ENCODE measurements around the gene DNAH2. TPM values are rescaled to one million over a fixed set of nuclear protein-coding genes. Genes with fewer than 3 reads are reported as not detected.

DNAH2 gene
- total RNA-seq, 1 experiment from 2014 or later: 2.0 TPM

- BruUV-seq (replicated peaks): no TSS peak
- Histone ChIP-seq H3K36me3 (ENCODE audit: control insufficient read depth in 1 of 2, insufficient read depth in 2 of 2, low read length in 2 of 2) (no peaks in the 10 kb centered on the region), H3K4me3 (replicated peaks in 1 of 2; ENCODE audit: low read depth in 1 of 2, low read length in 2 of 2) (no peak overlapping the region), H3K27ac (ENCODE audit: low read depth, low read length) (no peak overlapping the region), H3K27me3 (ENCODE audit: insufficient read depth, low read length) (no peaks in the 10 kb centered on the region), H3K9me2 (ENCODE audit: insufficient read depth) (no peaks in the 10 kb centered on the region), H4K20me1 (ENCODE audit: insufficient read depth) (no peaks in the 10 kb centered on the region), H2AFZ (ENCODE audit: low read depth, low read length, poor library complexity, severe bottlenecking) (no peak overlapping the region), H3K4me1 (ENCODE audit: control insufficient read depth in 1 of 2, insufficient read depth in 2 of 2, low read length in 2 of 2) (peaks cover 7 to 29% of the 10 kb centered on the region in 2 experiments; a peak in 3 of 4 replicates), H3K4me2 (ENCODE audit: low read length) (no peak overlapping the region), H3K79me2 (ENCODE audit: insufficient read depth, low read length) (no peaks in the 10 kb centered on the region), H3K9me3 (ENCODE audit: control insufficient read depth in 1 of 2, insufficient read depth in 1 of 2, low read depth in 1 of 2, low read length in 2 of 2) (no peaks in the 10 kb centered on the region), H3K9ac (ENCODE audit: low read length) (no peak overlapping the region)
- TF ChIP-seq RAD21 (IDR thresholded peaks at IDR 0.05; ENCODE audit: low read depth) (no peak), CTCF (IDR thresholded peaks at IDR 0.05 in 2 of 3, conservative IDR thresholded peaks at IDR 0.05 in 1 of 3; ENCODE audit: borderline replicate concordance in 1 of 3, insufficient read depth in 1 of 3, low read depth in 2 of 3, low read length in 2 of 3) (no peak), EZH2phosphoT487 (IDR thresholded peaks at IDR 0.05; ENCODE audit: borderline replicate concordance) (no peak), FOSL1 (IDR thresholded peaks at IDR 0.05; ENCODE audit: low read depth) (no peak), POLR2A (IDR thresholded peaks at IDR 0.05; ENCODE audit: borderline replicate concordance, extremely low read depth, insufficient read depth, insufficient read length) (no peak), CBX3 (IDR thresholded peaks at IDR 0.05; ENCODE audit: low read depth) (no peak), ZFX (IDR thresholded peaks at IDR 0.05) (no peak), SIN3A (IDR thresholded peaks at IDR 0.05; ENCODE audit: low read depth) (no peak), POLR2AphosphoS5 (IDR thresholded peaks at IDR 0.05; ENCODE audit: low read depth, low read length) (no peak), JUND (IDR thresholded peaks at IDR 0.05) (no peak), ELF1 (IDR thresholded peaks at IDR 0.05; ENCODE audit: borderline replicate concordance, low read depth) (no peak), SP1 (IDR thresholded peaks at IDR 0.05; ENCODE audit: low read depth) (no peak), ATF3 (IDR thresholded peaks at IDR 0.05) (no peak), CEBPB (IDR thresholded peaks at IDR 0.05; ENCODE audit: low read depth) (no peak), TCF7L2 (IDR thresholded peaks at IDR 0.05; ENCODE audit: borderline replicate concordance, extremely low read depth, insufficient read depth, insufficient read length) (no peak), ZNF274 (IDR thresholded peaks at IDR 0.05; ENCODE audit: low read depth, low read length) (no peak), EZH2 (IDR thresholded peaks at IDR 0.05) (no peak), REST (IDR thresholded peaks at IDR 0.05; ENCODE audit: low read depth) (no peak)
- TF ChIP-seq, protein P1, sequence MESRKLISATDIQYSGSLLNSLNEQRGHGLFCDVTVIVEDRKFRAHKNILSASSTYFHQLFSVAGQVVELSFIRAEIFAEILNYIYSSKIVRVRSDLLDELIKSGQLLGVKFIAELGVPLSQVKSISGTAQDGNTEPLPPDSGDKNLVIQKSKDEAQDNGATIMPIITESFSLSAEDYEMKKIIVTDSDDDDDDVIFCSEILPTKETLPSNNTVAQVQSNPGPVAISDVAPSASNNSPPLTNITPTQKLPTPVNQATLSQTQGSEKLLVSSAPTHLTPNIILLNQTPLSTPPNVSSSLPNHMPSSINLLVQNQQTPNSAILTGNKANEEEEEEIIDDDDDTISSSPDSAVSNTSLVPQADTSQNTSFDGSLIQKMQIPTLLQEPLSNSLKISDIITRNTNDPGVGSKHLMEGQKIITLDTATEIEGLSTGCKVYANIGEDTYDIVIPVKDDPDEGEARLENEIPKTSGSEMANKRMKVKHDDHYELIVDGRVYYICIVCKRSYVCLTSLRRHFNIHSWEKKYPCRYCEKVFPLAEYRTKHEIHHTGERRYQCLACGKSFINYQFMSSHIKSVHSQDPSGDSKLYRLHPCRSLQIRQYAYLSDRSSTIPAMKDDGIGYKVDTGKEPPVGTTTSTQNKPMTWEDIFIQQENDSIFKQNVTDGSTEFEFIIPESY (IDR thresholded peaks at IDR 0.05; ENCODE audit: extremely low read depth, insufficient replicate concordance, low read length): no peak
- ChIA-PET CTCF (no interaction called here), POLR2A (no interaction called here), RAD21 (ENCODE audit: low non-redundant PET in 1 of 2, low total read pairs in 2 of 2, uncharacterized antibody in 2 of 2, unreplicated experiment in 2 of 2) (no interaction called here)
- no peak for ATAC-seq
- DNase-seq (ENCODE audit: low read depth, low spot score): no peak
- intact Hi-C loops (cut with micrococcal nuclease): no loop called here
Measured at GRCh38 chr17:7830616-7831015, 113.1 kb downstream of the DNAH2 start.
